GM18499 (cell line): ENCODE data around the gene CIRBP.

Source experiments
- ATAC-seq: cut with Tn5 transposase; IDR thresholded peaks from one replicate; pipeline ENCODE4 v1.9.1; 2021; ENCODE audit warnings: moderate number of reproducible peaks; ENCODE audit not compliant: insufficient read depth, unreplicated experiment

CIRBP gene

DNA sequence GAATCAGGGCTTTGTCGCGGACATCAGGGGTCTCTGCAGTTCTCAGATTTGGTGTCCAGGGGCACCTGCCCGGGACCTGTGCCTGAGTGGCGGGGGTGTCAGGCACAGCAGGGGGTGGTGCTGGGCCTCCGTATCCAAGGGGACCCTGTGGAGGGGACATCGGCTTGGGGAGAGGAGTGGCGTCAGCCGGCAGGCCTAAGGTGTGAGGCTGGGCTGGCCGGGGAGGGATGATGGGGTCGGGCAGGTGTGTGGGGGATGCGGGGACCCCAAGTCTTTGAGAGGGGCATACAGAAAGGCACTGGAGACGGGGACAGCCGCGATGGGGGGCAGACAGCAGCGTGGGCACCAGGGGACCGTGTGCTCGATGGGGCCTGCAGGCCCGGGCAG is 19.1 kb downstream of the CIRBP start:
- no peak for ATAC-seq

DNA sequence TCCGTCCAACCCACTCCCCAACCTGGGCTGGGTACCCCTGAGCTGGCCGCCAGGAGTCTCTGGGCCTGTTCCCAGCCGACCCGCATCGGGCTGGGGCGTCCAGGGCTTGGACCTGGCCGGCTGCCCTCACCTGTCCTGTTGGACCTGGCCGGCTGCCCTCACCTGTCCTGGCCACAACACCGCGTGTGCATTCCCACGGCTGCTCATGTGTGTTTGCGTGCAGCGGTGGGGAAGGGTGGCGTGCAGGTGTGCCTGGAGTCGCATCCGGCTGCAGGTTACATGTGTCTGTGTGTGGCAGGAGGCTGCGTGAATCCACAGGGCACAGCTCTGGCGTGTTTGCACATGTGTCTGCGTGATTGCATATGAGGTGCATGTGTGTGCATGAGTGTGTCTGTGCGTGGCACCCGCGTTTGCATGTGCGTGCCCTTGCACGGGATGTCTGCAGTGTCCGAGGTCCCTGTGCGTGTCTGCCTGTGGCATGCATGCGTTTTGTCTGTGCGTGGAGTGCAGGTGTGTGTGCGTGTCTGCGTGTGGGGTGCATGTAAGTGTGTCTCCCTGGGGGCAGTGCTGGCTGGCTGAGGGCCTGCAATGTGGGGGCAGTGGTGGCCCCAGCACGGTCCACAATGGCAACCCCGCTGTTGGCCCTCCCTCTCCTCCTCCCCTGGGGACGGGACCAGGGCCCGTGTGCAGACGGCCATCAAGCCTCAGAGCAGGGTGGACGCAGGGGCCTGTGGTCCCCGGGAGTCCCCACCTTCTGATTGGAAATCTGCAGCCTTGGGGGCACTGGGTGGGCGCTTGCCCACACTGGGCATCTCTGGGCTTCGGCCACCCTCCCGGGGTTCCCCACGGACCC is 19.9 kb downstream of the CIRBP start:
- ATAC-seq, result no peak

- no peak for ATAC-seq
Observed at GRCh38 chr19:1289686-1290025, 20.5 kb downstream of the CIRBP start.

GRCh38 chr19:1290196-1290702 is 21.1 kb downstream of the CIRBP start:
- no peak for ATAC-seq

DNA sequence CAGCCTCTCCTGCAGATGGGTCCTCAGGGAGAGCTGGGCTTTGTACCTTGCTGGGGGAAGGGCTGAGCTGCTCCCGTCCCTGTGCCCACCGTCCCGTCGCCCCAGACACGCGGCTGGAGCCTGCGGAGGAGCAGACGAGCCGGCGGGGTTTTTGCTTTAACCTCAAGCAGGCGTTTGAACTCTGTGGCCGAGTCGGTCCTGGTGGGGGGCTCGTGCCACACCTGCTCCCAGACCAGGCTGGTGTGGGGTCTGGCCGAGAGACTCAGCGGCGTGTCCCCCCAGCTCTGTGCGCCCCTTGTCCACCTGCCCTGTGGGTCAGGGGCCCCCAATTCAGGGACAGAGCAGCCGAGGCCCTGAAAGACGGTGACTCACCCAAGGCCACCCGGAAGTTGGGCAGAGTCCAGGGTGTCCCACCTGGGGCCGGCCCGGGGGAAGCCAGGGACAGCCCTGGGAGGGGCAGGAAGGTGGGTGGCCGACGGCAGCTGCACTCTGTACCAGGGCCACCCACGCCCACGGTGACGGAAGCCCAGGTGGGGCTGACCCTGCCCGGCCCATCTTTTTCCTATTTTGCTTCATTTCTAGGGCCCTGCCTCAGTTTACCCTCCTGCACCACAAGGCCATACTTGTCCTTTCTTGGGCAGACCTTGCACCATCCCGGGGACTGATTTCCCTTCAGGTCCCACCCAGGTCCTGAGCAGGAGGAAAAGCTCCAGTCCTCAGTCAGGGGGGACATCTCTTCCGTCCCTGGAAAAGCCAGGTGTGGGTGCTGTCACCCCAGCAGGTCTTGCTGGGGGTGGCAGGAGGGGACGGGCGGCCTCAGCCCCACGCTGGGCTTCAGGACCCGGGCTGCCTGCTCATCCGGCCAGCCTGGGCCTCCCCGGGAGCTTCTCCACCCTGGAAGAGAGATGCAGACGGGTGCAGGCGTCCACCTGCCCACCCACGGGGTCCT is 21.8 kb downstream of the CIRBP start:
- ATAC-seq, result no peak

DNA sequence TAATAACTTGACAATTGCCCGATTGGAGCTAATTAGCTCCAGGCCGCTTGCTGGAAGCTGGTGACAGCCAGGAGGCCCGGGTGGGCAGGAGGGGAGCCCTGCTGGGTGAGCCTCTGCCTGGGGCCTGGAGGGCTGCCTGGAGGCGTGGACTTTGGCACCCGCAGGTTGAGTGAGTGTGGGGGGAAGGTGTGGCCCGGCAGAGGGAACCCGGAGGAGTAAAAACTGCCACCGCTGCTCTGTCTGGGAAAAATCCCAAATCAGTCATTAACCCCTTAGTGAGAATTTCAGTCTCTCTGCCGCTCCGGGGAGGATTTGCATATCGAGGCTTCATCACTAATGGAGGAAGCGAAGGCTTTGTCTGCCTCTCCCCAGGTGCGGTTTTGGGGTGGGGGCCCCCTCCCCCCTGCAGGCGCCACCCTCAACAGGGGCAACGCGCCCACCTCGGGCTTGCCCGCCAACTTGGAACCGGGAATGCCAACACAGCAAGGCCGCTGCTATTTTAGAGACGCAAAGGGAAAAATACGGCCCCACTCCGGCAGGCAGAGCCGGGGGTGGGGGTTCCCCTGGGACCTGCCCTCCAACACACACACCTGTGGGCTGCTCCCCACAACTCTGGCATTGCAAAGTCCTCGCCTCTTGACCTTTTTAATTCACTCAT is 22.8 kb downstream of the CIRBP start:
- ATAC-seq, result no peak

DNA sequence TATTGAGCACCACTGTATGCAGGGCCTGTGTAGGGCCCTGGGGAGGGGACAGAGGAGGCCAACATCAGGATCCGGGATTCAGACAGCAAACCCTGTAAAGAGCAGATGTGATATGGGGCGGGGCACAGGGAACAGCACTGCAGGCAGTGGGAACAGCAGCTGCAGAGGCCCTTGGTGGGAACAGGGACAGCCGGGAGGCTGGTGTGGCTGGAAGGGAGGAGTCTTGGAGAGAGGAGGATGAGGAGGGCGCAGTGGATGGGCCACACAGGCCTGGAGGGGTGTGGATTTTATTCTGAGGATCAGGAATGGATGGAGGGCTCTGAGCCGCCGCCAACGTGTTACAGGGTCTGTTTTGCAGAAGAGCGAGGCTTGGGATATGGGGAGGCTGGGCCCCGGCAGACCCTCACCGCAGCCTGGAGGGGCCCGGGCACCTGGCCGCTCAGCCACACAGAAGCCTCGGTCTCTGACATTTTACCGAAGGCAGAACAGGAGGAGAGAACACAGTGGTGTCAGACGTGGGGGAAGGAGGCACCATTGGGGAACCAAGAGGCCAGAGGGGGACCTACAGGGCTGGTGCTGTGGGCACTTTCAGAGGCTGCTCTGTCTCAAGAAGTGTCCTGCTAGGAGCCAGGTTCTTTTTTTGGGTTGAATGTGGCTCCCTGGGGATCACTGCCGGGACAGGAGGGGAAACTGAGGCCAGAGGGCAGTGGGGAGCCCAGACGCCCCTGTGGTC is 23.5 kb downstream of the CIRBP start:
- no peak for ATAC-seq

- no peak for ATAC-seq
Observed at GRCh38 chr19:1293782-1294604, 24.9 kb downstream of the CIRBP start.

- ATAC-seq, result no peak
Observed at GRCh38 chr19:1294688-1295087, 25.6 kb downstream of the CIRBP start.

GRCh38 chr19:1295169-1296012 is 26.3 kb downstream of the CIRBP start:
- no peak for ATAC-seq

GRCh38 chr19:1296078-1296477 is 26.9 kb downstream of the CIRBP start:
- no peak for ATAC-seq

GRCh38 chr19:1296575-1297271 is 27.6 kb downstream of the CIRBP start:
- no peak for ATAC-seq

GRCh38 chr19:1298235-1298634 is 29.1 kb downstream of the CIRBP start:
- ATAC-seq, result no peak

DNA sequence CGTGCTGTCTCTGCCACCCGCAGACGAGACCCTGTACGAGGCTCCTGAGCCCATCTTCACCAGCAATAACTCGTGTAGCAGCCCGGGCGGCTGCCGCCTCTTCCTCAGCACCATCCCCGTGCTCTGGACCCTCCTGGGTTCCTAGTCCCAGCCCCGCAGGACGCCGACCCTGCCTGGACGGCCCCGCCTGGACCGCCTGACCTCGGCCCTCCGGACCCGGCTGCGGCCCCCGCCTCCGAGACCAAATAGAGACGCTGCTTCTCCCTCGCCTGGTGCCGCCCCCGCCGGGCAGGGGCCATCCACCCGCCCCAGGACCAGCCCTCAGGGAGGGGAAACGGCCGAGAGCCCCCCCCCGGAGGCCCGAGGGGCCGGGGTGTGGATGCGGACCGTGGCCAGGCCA is 30.7 kb downstream of the CIRBP start:
- ATAC-seq, result no peak

DNA sequence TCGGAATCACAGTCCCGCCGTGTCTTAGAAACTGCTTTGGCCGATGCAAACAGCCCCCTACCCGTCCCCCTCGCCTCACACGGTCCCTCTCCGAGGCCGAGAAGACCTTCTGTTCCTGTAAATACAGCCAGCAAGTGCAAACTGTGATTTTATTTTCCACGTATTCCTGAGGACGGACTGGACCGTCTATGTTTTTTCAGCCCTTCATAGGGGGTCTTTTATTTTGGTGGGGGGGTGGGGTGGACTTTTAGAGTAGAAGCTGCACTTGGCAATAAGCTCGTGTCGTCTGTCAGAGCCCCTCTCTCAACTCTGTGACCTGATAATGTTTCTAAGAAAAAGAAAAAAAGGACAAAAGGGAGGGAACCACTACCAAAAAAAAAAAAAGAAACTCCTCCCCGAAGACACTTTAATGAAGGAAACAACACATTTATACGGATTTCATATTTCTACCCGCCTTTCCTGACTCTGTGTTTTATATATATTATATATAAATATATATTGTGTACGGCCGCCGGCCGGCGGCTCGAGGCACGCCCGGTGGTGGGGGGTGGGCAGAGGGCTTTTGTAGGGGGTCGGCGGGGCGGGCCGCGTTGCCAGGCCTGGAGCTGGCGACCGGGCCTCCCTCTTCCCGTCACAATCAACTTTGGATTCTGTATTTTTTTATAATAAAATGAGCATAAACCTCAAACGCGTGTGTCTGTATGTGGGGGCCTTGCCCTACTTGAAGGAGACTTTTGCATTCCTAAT is 31.8 kb downstream of the CIRBP start:
- ATAC-seq, result no peak

DNA sequence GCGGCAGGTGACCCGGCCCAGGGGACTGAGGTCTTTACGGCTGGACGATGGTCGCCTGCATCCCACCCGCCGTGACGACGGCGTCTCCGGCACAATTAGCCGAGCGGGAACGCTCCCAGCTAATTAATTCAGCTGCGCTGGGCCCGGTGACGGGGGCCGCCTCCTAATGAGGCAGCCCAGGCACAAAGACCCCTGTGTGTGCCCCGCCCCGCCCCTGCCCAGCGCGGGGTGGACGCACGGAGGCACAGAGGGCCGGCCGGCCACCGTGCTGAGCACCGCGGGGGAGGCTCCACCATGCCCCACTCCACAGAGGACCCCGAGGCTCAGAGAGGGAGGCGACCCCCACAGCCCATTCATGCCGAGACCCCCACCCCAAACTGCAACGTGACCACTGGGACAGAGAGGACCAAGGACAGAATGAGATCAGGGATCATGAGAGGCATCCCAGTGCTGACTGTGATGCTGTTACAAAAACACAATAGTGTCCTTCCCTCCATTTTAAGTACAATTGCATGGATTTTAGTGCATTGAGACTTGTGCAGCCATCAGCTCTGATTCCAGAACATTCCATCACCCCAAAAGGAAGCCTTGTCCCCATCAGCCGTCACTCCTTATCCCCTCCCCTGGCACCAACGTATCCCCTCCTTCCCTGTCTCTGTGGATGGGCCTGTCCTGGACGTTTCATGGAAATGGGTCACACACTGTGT is 33.6 kb downstream of the CIRBP start:
- no peak for ATAC-seq
